Superior temporal gyrus (tissue), 1 donor: ENCODE measurements around the gene APOC3.
"Not testable (repeated sequence)": the region's sequence is repeated elsewhere in the genome, so short reads cannot be mapped to it uniquely, and the experiment has no call there.

ENCODE experiments used
- DNase-seq: peaks from one replicate; pipeline ENCODE4 v3.0.0-alpha.2; 2016; ENCODE audit errors: extremely low spot score

Gene APOC3

DNA sequence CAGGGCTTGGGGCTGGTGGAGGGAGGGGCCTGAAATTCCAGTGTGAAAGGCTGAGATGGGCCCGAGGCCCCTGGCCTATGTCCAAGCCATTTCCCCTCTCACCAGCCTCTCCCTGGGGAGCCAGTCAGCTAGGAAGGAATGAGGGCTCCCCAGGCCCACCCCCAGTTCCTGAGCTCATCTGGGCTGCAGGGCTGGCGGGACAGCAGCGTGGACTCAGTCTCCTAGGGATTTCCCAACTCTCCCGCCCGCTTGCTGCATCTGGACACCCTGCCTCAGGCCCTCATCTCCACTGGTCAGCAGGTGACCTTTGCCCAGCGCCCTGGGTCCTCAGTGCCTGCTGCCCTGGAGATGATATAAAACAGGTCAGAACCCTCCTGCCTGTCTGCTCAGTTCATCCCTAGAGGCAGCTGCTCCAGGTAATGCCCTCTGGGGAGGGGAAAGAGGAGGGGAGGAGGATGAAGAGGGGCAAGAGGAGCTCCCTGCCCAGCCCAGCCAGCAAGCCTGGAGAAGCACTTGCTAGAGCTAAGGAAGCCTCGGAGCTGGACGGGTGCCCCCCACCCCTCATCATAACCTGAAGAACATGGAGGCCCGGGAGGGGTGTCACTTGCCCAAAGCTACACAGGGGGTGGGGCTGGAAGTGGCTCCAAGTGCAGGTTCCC lies at the start of gene APOC3:
Gene APOC3 (plus strand): TSS at position 383 of the 659 bp plus-strand sequence. CDS start 676 bp downstream, outside the sequence.
- no peak for DNase-seq

DNA sequence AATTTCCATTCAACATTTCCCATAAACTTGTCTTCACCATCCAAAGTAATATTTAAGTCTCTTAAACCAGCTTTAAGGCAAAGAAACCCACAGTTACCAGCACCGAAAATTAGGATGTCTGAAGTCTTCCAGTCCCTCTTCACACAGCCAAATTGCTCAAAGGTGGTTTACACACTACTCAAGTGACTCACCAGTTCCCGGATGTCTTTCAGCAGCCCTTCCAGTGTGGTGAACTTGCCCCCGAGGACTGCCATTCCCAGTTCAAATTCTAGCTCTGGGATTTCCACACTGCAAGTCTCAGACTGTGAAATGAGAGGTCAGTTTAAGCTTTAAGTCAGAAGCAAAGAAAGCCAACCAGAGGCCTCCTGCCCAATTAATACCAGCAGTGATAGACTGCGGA lies 47.0 kb upstream of the APOC3 start:
- no peak for DNase-seq

DNA sequence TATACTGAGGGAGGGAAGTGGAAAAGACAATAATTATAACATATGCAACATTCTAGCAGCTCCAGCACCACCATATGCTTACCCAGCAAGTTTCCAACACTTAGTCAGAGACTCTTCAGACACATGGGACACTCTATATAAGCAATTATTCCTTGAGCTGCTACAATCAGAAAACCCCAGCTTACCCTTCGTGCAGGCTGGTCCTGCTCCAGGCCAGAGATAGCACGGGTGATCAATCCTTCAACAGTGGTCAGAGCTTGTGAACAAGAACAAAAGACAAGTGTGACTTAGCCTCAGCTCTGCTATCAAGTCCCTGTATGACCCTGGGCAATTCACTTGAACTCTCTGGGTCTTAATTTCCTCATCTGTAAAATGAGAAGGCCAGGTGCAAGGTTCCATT lies 43.4 kb upstream of the APOC3 start:
- no peak for DNase-seq

DNA sequence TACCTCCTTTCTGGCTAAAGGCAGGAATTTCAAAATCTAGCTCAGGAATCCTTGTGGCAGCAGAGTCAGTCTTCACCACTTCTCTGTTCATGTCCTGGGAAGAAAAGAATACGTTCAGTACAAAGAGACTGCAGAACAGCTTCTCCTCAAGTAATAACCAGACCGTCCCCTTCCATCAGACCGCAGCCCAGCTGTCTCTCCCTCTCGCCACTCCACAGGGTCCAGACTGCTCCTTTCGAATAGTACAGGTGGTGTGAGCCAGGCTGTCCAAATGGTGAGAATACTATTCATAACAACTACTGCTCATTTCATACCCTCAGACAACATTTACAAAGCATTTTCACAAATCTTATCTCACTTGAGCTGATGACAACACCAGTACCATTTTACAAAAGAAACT lies 42.7 kb upstream of the APOC3 start:
- DNase-seq: no peak

DNA sequence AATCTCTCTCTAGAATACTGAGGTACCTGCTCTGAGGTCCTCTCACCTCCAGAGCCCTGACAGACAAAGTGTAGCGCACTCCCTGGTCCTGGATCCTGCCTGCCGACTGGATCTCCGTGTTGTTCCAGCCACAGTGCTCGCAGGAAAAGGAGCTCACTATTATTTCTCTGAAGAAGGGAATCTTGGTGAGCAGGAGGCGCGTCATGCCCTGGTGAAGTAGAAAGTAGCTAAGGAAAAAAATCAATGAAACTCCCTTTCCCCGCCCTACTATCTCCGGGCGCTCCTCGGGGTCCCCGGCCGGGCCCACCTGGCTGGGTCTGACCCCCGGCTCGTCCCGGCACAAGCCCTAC lies 42.3 kb upstream of the APOC3 start:
- DNase-seq: no peak

DNA sequence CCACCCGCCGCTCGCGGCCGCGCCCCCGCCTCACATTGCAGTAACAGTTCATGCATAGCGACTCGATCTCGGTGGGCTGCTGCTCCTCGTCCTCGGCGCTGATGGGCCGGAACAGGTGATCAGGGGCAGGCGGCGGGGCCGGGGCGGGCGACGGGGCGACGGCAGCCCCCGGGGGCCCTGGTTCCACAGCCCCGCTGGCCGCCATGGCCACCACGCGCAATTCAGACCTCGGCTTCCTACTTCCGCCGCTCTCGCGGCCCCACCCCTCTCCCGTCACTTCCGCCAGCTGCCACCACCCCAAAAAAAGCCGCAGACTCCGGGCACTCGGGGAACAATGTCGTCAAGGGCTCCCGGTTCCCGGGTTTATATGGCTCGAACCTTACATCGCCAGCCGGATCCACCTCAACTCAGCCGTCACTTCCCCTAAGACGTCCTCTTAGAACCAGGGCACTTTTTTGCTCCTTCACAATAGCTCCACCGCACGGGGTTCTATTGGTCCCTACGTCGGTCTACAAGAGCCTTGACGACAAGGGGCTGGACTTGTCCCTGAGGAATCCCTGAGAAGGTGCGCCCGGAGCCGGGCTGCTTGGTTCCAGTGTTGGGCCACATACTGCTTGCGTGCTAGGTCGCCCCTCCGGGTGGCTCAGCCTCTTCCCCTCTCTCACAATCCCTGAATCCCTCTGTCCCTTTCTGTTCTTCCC lies 41.8 kb upstream of the APOC3 start, which contains the start of gene ZPR1:
Gene ZPR1 (minus strand): TSS at position 238 of the 701 bp plus-strand sequence. CDS start 33 bp downstream, at position 205.
- peak; percentile 83 for DNase-seq

DNA sequence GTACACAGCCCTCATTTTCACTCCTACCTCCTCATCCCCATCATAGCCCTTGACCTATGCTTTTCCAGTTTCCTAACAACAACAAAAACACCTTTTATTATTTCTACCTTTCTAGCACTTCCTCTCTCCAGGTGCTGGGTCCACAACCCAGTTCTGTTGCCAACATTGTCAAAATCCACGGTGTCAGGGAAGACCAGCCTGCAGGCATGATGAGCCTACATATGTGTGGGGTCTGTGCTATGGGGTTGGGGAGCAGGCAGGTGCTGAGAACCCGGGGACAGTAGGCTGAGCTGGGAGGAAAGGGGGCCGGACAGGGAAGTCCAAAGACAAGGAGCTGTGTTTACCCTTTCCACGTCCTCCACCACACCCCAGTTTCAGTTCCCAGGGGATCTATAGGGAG lies 41.2 kb upstream of the APOC3 start:
- no peak for DNase-seq

DNA sequence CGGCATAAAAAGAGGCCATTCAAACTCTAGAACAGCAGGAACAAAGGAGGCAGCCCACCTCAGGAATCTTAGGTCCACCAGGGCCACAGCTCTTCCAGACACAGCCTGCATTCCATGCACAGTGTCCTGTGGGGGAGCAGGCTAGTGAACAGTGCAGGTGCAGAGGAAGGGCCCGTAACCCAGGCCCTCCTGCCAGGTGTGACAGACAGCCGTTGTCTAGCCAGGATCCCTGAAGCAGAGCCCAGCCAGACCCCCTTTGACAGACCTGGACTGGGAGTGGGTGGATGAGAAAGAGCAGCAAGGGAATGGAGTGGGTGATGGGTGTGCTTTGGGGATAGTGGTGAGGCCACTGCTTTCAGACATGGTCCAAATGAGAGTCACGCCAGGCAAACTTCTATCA lies 40.7 kb upstream of the APOC3 start:
- no peak for DNase-seq

DNA sequence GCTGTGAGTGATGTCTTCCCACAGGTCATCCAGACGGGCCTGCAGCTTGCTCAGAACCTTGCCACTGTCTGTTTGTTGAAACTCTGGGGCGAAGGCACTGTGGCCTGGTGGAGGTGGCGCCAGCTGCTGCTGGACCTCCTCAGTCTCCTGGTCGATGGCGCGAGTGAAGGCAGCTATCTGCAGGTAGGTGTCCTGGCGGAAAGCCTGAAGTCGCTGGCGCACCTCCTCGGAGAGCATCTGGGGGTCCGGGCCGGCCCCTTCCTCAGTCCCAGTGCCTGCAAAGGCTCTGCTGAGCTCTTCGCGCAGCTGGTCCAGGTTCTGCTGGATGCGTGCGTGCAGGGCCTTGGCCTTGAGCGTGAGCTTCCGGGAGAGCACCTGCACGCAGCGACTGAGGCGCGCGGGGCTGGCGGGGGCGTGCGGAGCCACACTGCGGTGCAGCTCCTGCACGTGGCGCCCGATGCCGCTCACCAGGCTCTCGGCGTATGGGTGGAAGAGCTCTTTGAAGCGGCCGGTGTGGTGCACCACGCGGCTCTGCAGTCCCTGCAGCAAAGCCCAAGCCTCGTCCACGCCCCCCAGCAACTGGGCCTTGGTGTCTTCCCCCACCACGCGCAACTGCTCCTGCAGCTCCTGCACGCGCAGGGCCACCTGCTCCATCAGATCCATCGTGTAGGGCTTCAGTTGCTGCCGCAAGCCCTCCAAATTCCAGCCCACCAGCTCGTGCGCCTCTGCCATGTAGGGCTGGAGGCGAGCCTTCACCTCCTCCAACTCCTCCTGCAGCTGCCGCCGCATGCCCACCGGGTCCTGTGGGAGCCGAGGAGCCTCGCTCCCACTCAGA lies 39.3 kb upstream of the APOC3 start:
- DNase-seq: no peak

DNA sequence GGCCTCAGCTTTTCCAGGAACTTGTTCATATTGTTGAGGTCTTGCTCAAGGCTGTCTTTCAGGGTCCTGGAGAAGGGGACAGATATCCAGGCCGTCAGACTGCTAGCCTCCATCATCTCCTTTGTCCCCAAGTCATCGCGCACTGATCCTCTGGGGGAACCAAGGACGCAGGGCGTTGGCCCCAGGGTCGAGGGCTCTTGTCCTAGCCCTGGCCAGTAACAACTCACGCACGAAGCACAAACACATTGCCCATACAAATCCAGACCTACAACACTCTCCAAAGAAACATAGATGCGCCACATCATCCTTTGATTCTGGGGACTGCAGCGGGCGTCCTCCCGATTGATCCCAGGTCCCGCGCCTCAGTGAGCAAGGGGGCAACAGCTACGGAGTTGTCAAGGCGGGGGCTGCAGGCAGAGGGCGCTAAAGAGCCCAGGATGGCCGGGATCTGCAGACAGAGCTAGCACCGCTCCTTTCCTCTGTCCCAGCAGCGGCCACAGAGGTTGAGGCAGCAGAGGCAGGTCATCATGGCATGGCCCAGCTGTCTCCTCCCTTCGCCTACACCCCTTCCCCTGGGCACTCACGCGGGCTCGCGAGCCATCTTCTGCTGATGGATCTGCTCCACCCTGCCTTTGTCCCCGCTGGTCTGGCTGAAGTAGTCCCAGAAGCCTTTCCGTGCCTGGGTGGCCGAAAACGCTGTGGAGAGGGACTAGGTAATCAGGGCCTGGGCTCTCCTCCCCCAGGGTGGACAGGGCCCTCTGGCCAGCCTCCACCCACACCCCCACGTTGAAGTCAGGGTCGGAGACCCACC lies 38.5 kb upstream of the APOC3 start:
- DNase-seq: peak; percentile 86

DNA sequence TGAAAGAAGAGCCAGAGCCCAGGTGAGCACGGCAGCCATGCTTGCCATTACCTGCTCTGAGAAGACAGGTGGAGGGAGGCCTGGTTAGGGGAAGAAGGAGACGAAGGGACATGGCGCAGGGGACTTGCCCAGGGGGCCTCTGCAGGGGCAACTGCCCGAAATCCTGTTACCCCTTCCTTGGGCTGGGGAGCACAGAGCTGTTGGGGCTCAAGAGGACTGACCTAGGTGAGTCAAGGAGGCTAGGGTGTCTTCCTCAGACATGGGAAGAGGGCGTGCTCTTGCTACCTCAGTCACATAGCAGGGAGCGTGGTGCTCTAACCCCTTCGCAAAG lies 37.9 kb upstream of the APOC3 start, which contains the start of gene APOA5:
Gene APOA5 (minus strand): TSS at position 67 of the 331 bp plus-strand sequence. CDS start 19 bp downstream, at position 48.
- no peak for DNase-seq

DNA sequence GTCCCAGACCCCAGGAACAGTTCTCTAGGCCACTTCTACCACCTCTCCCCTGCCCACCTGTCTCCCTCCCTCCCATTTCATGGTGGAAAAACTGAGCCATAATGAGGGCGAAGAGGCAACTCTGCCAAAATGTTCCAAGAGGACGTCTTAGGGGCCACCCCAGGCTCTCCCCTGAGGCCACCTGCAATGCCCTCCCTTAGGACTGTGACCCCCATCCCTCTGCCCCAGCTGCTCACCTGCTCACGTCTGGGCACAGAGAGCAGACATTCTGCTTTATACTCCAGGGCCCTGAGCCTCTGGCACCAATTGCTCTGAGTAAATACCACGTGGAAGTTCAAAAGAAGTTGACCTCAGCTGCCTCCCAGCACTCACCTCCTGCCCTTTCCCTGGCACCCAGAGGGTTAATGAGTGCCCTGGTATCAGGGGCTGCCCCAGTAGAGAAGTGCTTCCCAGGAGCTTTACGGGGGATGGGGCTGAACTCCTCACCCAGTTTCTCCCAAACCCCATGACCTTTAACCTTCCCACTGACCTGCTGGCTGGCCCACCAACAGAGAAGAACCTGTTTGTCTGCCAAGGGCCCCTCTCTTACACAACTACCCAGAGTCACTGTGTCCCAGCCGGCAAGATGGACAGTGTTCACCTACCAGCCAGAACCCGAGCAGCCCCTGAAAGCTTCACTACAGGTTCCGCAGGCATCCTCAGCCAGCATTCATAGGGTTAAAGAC lies 37.4 kb upstream of the APOC3 start:
- DNase-seq: no peak

DNA sequence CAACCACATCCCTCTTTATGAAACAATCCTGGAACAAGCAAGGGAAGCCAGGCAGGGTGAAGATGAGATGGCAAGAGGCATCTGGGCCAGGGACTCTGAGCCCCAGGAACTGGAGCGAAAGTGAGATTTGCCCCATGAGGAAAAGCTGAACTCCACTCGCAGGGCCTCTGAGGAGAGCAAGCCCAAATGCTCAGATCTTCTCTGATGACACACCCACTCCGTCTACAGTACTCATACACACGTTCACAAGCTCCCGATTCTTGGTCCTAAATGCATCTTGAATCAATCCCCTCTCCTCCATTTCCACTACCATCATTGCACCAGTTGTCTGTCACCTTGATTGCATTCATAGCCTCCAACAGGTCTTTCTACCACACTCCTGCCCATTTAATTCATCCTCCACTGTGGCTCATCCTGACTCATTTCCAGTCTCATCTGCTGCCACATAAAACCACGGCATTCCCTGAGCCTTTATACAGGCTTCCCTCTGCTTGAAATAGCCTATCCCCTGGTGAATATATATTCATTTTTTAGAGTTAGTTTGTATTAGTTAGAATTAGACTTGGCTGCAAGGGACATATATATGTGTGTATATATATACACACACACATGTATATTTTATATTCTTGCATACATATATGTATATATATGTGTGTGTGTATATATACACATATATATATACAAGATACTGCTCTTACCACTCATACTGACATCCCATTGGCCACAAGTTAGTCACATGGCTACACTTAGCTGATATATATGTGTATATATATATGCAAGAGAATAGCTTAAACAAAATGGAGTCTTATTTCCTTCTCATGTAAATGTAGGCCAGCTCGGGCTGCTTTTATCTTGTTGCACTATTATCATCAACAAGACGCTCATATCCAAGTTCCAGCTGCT lies 36.6 kb upstream of the APOC3 start:
- DNase-seq: no peak

DNA sequence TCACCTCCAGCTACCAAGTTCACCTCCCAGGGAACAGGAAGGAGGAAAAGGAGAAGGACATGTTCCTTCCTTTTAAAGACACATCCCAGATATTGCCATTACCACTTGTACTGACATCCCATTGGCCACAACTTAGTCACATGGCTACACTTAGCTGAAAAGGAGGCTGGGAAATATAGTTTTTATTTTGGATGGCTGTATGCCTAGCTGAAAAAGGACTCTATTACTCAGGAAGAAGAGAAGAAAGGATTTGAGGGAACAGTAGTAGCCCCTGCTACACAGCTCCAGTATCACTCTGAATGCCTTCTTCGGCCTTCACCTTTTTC lies 36.0 kb upstream of the APOC3 start:
- no peak for DNase-seq

DNA sequence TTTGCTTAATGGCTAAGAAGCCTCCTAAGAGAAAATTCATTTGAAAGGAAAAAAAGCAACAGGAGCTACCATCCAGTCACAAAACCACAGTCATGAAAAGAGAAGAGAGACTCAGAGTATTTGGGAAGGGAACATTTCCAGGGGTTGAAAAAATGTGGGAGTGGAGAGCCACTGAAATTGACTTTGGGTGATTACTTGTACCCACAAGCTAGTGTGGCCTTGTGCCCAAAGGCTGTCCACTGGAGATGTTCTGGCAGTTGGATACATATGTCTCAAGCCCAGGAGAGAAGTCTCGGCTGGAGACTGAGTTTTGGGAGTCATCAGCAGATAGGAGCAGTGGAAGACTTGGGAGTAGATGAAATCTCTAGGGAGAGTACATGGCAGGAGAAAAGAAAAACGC lies 34.9 kb upstream of the APOC3 start:
- DNase-seq: no peak

DNA sequence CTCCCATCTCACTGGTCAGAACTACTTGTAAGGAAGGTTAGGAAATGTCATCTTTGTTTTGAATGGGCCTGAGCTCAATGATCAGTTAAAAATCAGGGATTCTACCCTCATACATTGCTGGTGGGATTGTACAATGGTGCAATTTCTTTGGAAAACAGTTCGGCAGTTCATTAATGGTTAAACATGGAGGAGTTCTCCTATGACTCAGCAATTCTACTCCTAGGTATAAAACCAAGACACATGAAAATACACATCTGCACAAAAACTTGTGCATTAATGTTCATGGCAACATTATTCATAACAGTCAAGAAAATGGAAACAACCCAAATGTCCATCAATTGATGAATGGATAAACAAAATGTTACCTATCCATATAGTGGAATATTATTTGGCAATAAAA lies 33.2 kb upstream of the APOC3 start:
- DNase-seq: no peak

DNA sequence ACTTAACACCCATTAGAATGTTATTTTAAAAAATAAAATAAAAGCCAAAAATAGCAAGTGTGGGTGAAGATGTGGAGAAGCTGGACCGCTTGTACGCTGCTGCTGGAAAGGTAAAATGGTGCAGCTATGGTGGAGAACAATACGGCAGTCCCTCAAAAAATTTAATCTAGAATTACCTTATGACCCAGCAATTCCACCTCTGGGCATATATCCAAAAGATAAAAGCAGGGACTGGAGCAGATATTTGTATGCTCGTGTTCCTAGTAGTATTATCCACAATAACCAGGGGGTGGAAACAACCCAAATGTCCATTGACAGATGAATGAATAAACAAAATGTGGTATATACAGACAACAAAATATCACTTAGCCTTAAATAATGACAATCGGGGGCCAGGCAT lies 31.9 kb upstream of the APOC3 start:
- no peak for DNase-seq

DNA sequence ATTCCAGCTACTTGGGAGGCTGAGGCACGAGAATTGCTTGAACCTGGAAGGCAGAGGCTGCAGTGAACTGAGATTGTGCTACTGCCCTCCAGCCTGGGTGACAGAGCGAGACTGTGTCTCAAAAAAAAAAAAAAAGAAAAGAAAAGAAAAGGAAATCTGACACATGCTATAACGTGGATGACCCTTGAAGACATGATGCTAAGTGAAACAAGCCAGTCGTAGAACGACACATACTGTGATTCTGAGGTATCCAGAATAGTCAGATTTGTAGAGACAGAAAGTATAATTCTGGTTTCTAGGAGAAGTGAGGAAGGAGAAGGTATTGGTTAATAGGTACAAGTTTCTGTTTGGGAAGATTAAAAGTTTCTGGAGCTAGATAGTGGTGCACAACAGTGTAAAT lies 31.3 kb upstream of the APOC3 start:
- no peak for DNase-seq

DNA sequence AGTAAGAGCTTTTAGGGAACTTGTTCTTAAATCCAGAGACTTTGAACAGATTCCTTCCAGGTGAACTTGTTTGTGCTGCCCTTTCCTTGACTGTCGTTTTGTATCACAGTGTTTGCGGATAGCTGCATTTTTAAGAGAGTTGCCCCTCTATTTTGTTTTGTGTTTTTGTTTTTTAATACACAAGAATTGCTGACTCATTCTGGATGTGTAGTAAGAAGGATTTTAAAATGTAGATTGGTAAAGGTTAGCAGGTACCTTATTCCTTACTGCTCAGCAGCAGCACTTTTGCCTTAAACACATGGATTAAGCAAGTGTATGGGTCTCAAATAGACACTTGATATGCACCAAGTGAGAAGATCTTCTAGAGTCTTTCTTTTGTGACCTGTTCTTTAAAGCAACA lies 29.1 kb upstream of the APOC3 start:
- DNase-seq: no peak

DNA sequence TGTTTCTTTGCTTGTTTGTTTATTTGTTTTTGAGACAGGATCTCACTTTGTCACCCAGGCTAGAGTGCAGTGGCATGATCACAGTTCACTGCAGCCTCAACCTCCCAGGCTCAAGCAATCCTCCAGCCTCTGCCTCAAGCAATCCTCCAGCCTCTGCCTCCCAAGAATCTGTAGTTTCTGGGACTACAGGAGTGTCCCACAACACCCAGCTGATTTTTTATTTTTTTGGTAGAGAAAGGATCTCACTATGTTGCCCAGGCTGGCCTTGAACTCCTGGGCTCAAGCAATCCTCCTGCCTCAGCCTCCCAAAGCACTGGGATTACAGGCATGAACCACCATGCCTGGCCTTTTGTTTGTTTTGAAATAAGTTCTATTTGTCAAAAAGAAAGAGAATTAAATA lies 28.0 kb upstream of the APOC3 start:
- not testable (repeated sequence) for DNase-seq
